HEK293T (cell line): ENCODE data around the gene NXN.
A peak's percentile ranks its signal among the peaks of the same experiment; 100 is the strongest.

ENCODE experiments used
- CTCF ChIA-PET: fragments of 350-600 bp; formaldehyde crosslinking; extraction: SDS; loops from one replicate; lab custom pipeline; 2021; ENCODE audit warnings: antibody characterized with exemption, inconsistent platforms; lab: Yijun Ruan, JAX
- POLR2A ChIA-PET: fragments of 350-600 bp; formaldehyde crosslinking; extraction: SDS; loops from one replicate; lab custom pipeline; 2020; ENCODE audit warnings: antibody characterized with exemption, inconsistent platforms; lab: Yijun Ruan, JAX
- DNase-seq: peaks from one replicate; pipeline ENCODE4 v3.0.0; 2012; ENCODE audit warnings: mixed read lengths; ENCODE audit errors: extremely low spot score
- ARNT ChIP-seq: fragments of 450-650 bp; IDR thresholded peaks from 2 replicates; pipeline ENCODE4 v1.6.1; 2017; ENCODE audit warnings: mild to moderate bottlenecking
- BHLHE40 ChIP-seq: fragments of 450-650 bp; IDR thresholded peaks from 2 replicates; pipeline ENCODE4 v1.6.1; 2016; ENCODE audit warnings: mild to moderate bottlenecking, moderate library complexity, borderline replicate concordance
- CTBP1 ChIP-seq: fragments of 450-650 bp; IDR thresholded peaks from 2 replicates; pipeline ENCODE4 v1.6.1; 2016; ENCODE audit warnings: borderline replicate concordance
- ELF4 ChIP-seq: fragments of 450-650 bp; IDR thresholded peaks from 2 replicates; pipeline ENCODE4 v1.6.1; 2017; ENCODE audit warnings: antibody characterized with exemption
- FOXA1 ChIP-seq: fragments of 450-650 bp; IDR thresholded peaks from 2 replicates; pipeline ENCODE4 v1.6.1; 2016; ENCODE audit warnings: mild to moderate bottlenecking
- FOXK2 ChIP-seq: fragments of 450-650 bp; IDR thresholded peaks from 2 replicates; pipeline ENCODE4 v1.6.1; 2016; ENCODE audit warnings: mild to moderate bottlenecking
- FOXM1 ChIP-seq: fragments of 450-650 bp; IDR thresholded peaks from 2 replicates; pipeline ENCODE4 v1.6.1; 2017; ENCODE audit warnings: mild to moderate bottlenecking, borderline replicate concordance
- HDGF ChIP-seq: fragments of 450-650 bp; IDR thresholded peaks from 2 replicates; pipeline ENCODE4 v1.6.1; 2017; ENCODE audit warnings: antibody characterized with exemption, borderline replicate concordance
- L3MBTL2 ChIP-seq: fragments of 450-650 bp; conservative IDR thresholded peaks from 2 replicates; pipeline ENCODE4 v1.6.1; 2016; ENCODE audit warnings: mild to moderate bottlenecking
- LEF1 ChIP-seq: fragments of 450-650 bp; IDR thresholded peaks from 2 replicates; pipeline ENCODE4 v1.6.1; 2017; ENCODE audit warnings: mild to moderate bottlenecking, borderline replicate concordance
- NFRKB ChIP-seq: fragments of 450-650 bp; IDR thresholded peaks from 2 replicates; pipeline ENCODE4 v1.6.1; 2016; ENCODE audit warnings: mild to moderate bottlenecking, moderate library complexity
- PKNOX1 ChIP-seq: fragments of 450-650 bp; IDR thresholded peaks from 2 replicates; pipeline ENCODE4 v1.6.1; 2016
- SP1 ChIP-seq: fragments of 450-650 bp; IDR thresholded peaks from 2 replicates; pipeline ENCODE4 v1.6.1; 2017
- SUZ12 ChIP-seq: fragments of 450-650 bp; IDR thresholded peaks from 2 replicates; pipeline ENCODE4 v1.6.1; 2016; ENCODE audit warnings: mild to moderate bottlenecking
- TARDBP ChIP-seq: fragments of 450-650 bp; IDR thresholded peaks from 2 replicates; pipeline ENCODE4 v1.6.1; 2016
- ZNF384 ChIP-seq: fragments of 450-650 bp; IDR thresholded peaks from 2 replicates; pipeline ENCODE4 v1.6.1; 2016

NXN gene

GRCh38 chr17:944266-944826, 35.2 kb downstream of the NXN start:
- no peak for DNase-seq
- TF ChIP-seq HDGF (no peak), LEF1 (no peak), PKNOX1 (no peak), BHLHE40 (no peak), L3MBTL2 (no peak), SUZ12 (no peak), CTBP1 (no peak), FOXK2 (no peak)
- POLR2A ChIA-PET = no interaction called here
- CTCF ChIA-PET = no interaction called here

- ChIA-PET CTCF (interaction anchor here (0.7 kb wide), 1 partner anchor 1361 kb away, joined by 3 read pairs; no protein-coding TSS in a partner anchor), POLR2A (no interaction called here)
- TF ChIP-seq ARNT (no peak), LEF1 (no peak), FOXK2 (no peak), FOXA1 (no peak), BHLHE40 (no peak), CTBP1 (no peak)
- DNase-seq = no peak
Measured at GRCh38 chr17:935485-935884, 44.1 kb downstream of the NXN start.

GRCh38 chr17:933312-934073, 46.1 kb downstream of the NXN start:
- ChIA-PET POLR2A (interaction anchor here (0.6 to 1.2 kb wide), 2 partner anchors 22 to 33 kb away, joined by 3 read pairs; no protein-coding TSS in a partner anchor), CTCF (no interaction called here)
- TF ChIP-seq BHLHE40 (no peak), NFRKB (no peak), FOXM1 (no peak), ARNT (no peak), FOXA1 (no peak), PKNOX1 (no peak), HDGF (no peak), CTBP1 (no peak), SP1 (no peak), LEF1 (no peak), FOXK2 (no peak), ELF4 (no peak), TARDBP (no peak), L3MBTL2 (no peak), ZNF384 (no peak), SUZ12 (no peak)
- DNase-seq = peak; percentile 52

GRCh38 chr17:930258-930657, 49.3 kb downstream of the NXN start:
- no peak for DNase-seq
- CTCF ChIA-PET = no interaction called here
- POLR2A ChIA-PET = no interaction called here
- TF ChIP-seq SP1 (no peak), L3MBTL2 (no peak), NFRKB (no peak), LEF1 (no peak), ZNF384 (no peak), ELF4 (no peak), TARDBP (no peak), SUZ12 (no peak), PKNOX1 (no peak), CTBP1 (no peak), FOXK2 (no peak), HDGF (no peak), FOXA1 (no peak), FOXM1 (no peak), ARNT (no peak), BHLHE40 (no peak)

GRCh38 chr17:929586-929985, 50.0 kb downstream of the NXN start:
- CTCF ChIA-PET = no interaction called here

More at GRCh38 chr17:929586-929985, 50.0 kb downstream of the NXN start:
- TF ChIP-seq FOXA1 (no peak), FOXK2 (no peak), FOXM1 (no peak), SUZ12 (no peak), TARDBP (no peak), ARNT (no peak), NFRKB (no peak), BHLHE40 (no peak), CTBP1 (no peak), PKNOX1 (no peak), L3MBTL2 (no peak), LEF1 (no peak), ZNF384 (no peak), HDGF (no peak)
- DNase-seq = no peak
- POLR2A ChIA-PET = no interaction called here
